K562 (cell line): ENCODE measurements around the gene ZNF581. TPM values are rescaled to one million over a fixed set of nuclear protein-coding genes. Genes with fewer than 3 reads are reported as not detected.
A peak's percentile ranks its signal among the peaks of the same experiment; 100 is the strongest.

Experiments used
- ATAC-seq: fragments of 200-7000 bp; cut with Tn5 transposase; 3 replicates; pipeline ENCODE4 v1.9.1; 2020; ENCODE audit warnings: moderate library complexity
- BruUV-seq: library from RNA; stranded (reverse); fragments of 400-500 nt; replicated peaks from 2 replicates; lab custom pipeline; 2021; lab: Mats Ljungman, UMichigan
- CTCF ChIA-PET: fragments of 300-600 bp; formaldehyde crosslinking; extraction: SDS; loops from one replicate; lab custom pipeline; 2021; ENCODE audit warnings: low intra/inter-chr PET ratio; lab: Yijun Ruan, JAX
- POLR2A ChIA-PET: fragments of 300-600, 350-650 bp; sonication (Branson Sonifier 250); formaldehyde crosslinking; extraction: SDS; loops from one replicate; lab custom pipeline; 2021; ENCODE audit warnings: antibody characterized with exemption, inconsistent platforms; lab: Yijun Ruan, JAX
- DNase-seq, 4 experiments: peaks; one replicate each; pipeline versions ENCODE4 v3.0.0 to v3.0.0-alpha.2; 2011 to 2018; ENCODE audit warnings: low spot score in 3 of 4, mixed read lengths in 3 of 4; ENCODE audit errors: extremely low read depth in 1 of 4
- FAIRE-seq: peaks from 2 replicates; lab custom pipeline; 2011; peaks lifted over from hg19 to GRCh38; lab: Jason Lieb, UNC
- H2AFZ ChIP-seq: 2 replicates; pipeline ENCODE4 v1.6.0; 2011; ENCODE audit warnings: low read depth, low read length, control low read depth, inconsistent platforms
- H3K27ac ChIP-seq: fragments of 200-600 bp; 3 replicates; pipeline ENCODE4 v1.8.0; 2011; ENCODE audit warnings: low read depth, mild to moderate bottlenecking, control low read depth, inconsistent platforms, low read length, moderate library complexity, mixed read lengths; ENCODE audit errors: extremely low read depth
- H3K27me3 ChIP-seq, 2 experiments: fragments of 300-600 bp in 1 of 2; 2 replicates in 1 of 2; 3 replicates in 1 of 2; pipeline versions ENCODE4 v1.6.0 to v1.8.0; 2011; ENCODE audit warnings: inconsistent platforms in 2 of 2, low read length in 2 of 2, mild to moderate bottlenecking in 1 of 2, mixed read lengths in 1 of 2, moderate library complexity in 1 of 2; ENCODE audit not compliant: control insufficient read depth in 2 of 2, insufficient read depth in 2 of 2
- H3K36me3 ChIP-seq: fragments of 300-600 bp; 3 replicates; pipeline ENCODE4 v1.8.0; 2011; ENCODE audit warnings: mild to moderate bottlenecking, low read length, inconsistent platforms; ENCODE audit not compliant: control insufficient read depth, insufficient read depth
- H3K4me1 ChIP-seq, 2 experiments: fragments of 200-600 bp in 1 of 2; replicated peaks in 1 of 2; 2 replicates in 1 of 2; 3 replicates in 1 of 2; pipeline versions ENCODE4 v1.5.1 to v1.8.0; 2011; ENCODE audit warnings: inconsistent platforms in 2 of 2, low read length in 2 of 2, mild to moderate bottlenecking in 1 of 2, mixed read lengths in 1 of 2, moderate library complexity in 1 of 2; ENCODE audit not compliant: control insufficient read depth in 2 of 2, insufficient read depth in 2 of 2
- H3K4me2 ChIP-seq: 2 replicates; pipeline ENCODE4 v1.6.1; 2011; ENCODE audit warnings: low read length, control low read depth, inconsistent platforms, mixed read lengths; ENCODE audit not compliant: insufficient read depth
- H3K4me3 ChIP-seq: fragments of 200-600 bp; sonication (generic), shearing (Covaris generic); 2 replicates; pipeline ENCODE4 v1.5.1; 2016; ENCODE audit warnings: control low read depth, inconsistent platforms
- H3K79me2 ChIP-seq: fragments of 200-600 bp; 3 replicates; pipeline ENCODE4 v1.8.0; 2011; ENCODE audit warnings: low read length, inconsistent platforms; ENCODE audit not compliant: control insufficient read depth, insufficient read depth
- H3K9ac ChIP-seq, 2 experiments: 2 replicates each; pipeline versions ENCODE4 v1.6.0 to v1.6.1; 2011; ENCODE audit warnings: low read depth in 2 of 2, low read length in 2 of 2, control low read depth in 1 of 2, inconsistent platforms in 1 of 2, mild to moderate bottlenecking in 1 of 2, mixed read lengths in 1 of 2; ENCODE audit not compliant: insufficient read depth in 1 of 2
- H3K9me1 ChIP-seq: one replicate; pipeline ENCODE4 v1.6.0; 2011; ENCODE audit warnings: inconsistent platforms, mild to moderate bottlenecking, low read length, moderate library complexity; ENCODE audit not compliant: control insufficient read depth, insufficient read depth
- H3K9me3 ChIP-seq: replicated peaks from 2 replicates; pipeline ENCODE4 v1.5.1; 2011; ENCODE audit warnings: low read depth, low read length, inconsistent platforms; ENCODE audit not compliant: control insufficient read depth, insufficient read depth
- H4K20me1 ChIP-seq: replicated peaks from 2 replicates; pipeline ENCODE4 v1.6.1; 2011; ENCODE audit warnings: low read length, inconsistent platforms, mixed read lengths; ENCODE audit not compliant: control insufficient read depth, insufficient read depth
- ETV5 ChIP-seq: sonication (generic); formaldehyde crosslinking; IDR thresholded peaks from 2 replicates; pipeline ENCODE4 v1.4.0; 2020; ENCODE audit warnings: low read depth, mild to moderate bottlenecking, missing genetic modification reagents
- FOXK1 ChIP-seq: sonication (generic); formaldehyde crosslinking; IDR thresholded peaks from 2 replicates; pipeline ENCODE4 v1.8.0; 2022; ENCODE audit warnings: missing genetic modification reagents, mild to moderate bottlenecking, borderline replicate concordance
- NR2C1 ChIP-seq, 2 experiments: fragments of 450-650 bp; IDR thresholded peaks; 2 replicates each; pipeline ENCODE4 v1.6.1; 2017; ENCODE audit warnings: mild to moderate bottlenecking in 2 of 2, antibody characterized with exemption in 1 of 2, inconsistent platforms in 1 of 2, missing compliant biosample characterization in 1 of 2, missing genetic modification characterization in 1 of 2
- POLR2G ChIP-seq: fragments of 200-400 bp; formaldehyde crosslinking; IDR thresholded peaks from 2 replicates; pipeline ENCODE4 v1.6.1; 2017; ENCODE audit warnings: low read depth, mild to moderate bottlenecking, antibody characterized with exemption, low read length, moderate library complexity
- RHOXF2B ChIP-seq: fragments of 250-450 bp; sonication (Bioruptor Pico); conservative IDR thresholded peaks from 2 replicates; pipeline ENCODE4 v1.5.1; 2021
- SIN3A ChIP-seq, 2 experiments: fragments of 150-350 bp in 1 of 2; IDR thresholded peaks; 2 replicates each; pipeline ENCODE4 v1.6.1; 2011 to 2016; ENCODE audit warnings: borderline replicate concordance in 2 of 2, low read depth in 2 of 2, low read length in 2 of 2, mild to moderate bottlenecking in 2 of 2, moderate library complexity in 2 of 2; ENCODE audit not compliant: control insufficient read depth in 1 of 2
- ZNF347 ChIP-seq: fragments of 450-650 bp; formaldehyde crosslinking; IDR thresholded peaks from 2 replicates; pipeline ENCODE4 v1.4.0; 2020; ENCODE audit warnings: low read depth, mild to moderate bottlenecking, moderate library complexity
- ZNF583 ChIP-seq: fragments of 250-450 bp; sonication (Bioruptor Pico); IDR thresholded peaks from 2 replicates; pipeline ENCODE4 v1.4.0; 2020
- WGBS: fragments of 100-300 bp; shearing (Covaris generic); methylation state at CpG from one replicate; pipeline ENCODE4 v1.1.6; 2016; ENCODE audit warnings: low coverage, mixed read lengths; ENCODE audit not compliant: insufficient coverage; ENCODE audit errors: missing lambda C conversion rate; 5-methylcytosine and 5-hydroxymethylcytosine counted together
- in situ Hi-C: fragments of 300-500 bp; cut with MboI; formaldehyde crosslinking; loops from 4 replicates; pipeline ENCODE4 v1.15.0; 2018; ENCODE audit warnings: inconsistent platforms, mixed read lengths
- intact Hi-C: fragments of 100-400 bp; cut with micrococcal nuclease; formaldehyde crosslinking; loops from 2 replicates; pipeline ENCODE4 v1.14.2; 2022
- polyA plus RNA-seq, 8 experiments: library from polyadenylated mRNA; depleted of rRNA in 4 of 8; stranded (reverse) in 5 of 8; unstranded in 3 of 8; fragments of >200 nt; fragmentation: Nextera tagmentation in 2 of 8; fragmentation: Illumina TruSeq in 1 of 8; extraction: Ambion mirVana in 2 of 8; extraction: Trizol in 1 of 8; gene quantifications; 2 replicates each; pipeline versions ENCODE4 v1.2.1 to v1.2.3, GENCODE V29; 2011 to 2014; ENCODE audit warnings: inconsistent platforms in 1 of 8, missing spikeins in 1 of 8
- total RNA-seq, 7 experiments: library from RNA; depleted of rRNA in 6 of 7; stranded (reverse); fragments of >200 nt in 6 of 7; fragmentation: Illumina TruSeq in 2 of 7; extraction: Trizol in 2 of 7; gene quantifications; 2 replicates each; pipeline versions ENCODE4 v1.2.1 to v1.2.3, GENCODE V29; 2011 to 2021; ENCODE audit warnings: low replicate concordance in 1 of 7
- TF ChIP-seq, protein P1 (sequence below): fragments of 450-650 bp; IDR thresholded peaks from 2 replicates; pipeline ENCODE4 v1.6.1; 2016; ENCODE audit warnings: mild to moderate bottlenecking, moderate library complexity

The ZNF581 gene
- total and polyA plus RNA-seq, 9 of the 15 experiments (the other 6 are each of a cell fraction or from before 2014, with no cell fraction given) = 2.4 to 39.4 (median 15.4) TPM

DNA sequence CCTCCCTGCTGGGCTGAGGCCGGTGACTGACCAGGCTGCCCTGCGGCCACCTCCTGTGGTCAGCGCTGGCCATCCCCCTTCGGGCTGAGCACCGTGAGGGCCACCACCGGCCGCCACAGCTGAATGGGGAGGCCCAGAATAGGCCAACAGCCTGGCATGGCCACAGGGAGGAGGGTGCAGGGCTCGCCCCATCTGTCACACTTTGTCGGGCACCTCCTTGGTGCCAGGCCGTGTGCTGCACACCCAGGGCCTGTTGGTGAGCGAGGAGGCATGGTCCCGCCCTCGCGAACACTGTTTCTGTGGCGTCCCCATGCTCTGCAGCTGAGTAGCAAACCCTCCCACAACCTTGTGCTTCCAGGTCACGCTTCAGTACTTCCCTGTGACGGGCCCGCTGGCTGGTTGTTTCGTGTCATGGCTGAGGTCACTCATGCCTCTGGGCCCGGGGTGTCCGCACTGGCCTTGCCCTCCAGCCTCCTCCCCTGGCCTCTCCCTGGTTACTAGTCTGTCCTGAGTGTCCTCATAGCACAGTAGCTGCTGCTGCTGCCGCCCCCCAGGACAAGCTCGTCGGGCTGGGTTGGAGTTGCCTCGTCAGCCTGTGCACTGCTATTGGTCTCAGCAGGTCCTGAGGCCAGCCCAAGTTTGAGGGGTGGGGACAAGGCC lies 46.8 kb downstream of the ZNF581 start:
- H3K4me3 ChIP-seq = no peak overlapping the region
- no peak for ATAC-seq
- intact Hi-C loops (no loop called here), in situ Hi-C loops (no loop called here)
- no peak for TF ChIP-seq FOXK1 (CRISPR knock-in tag)
- TF ChIP-seq ZNF347 (CRISPR knock-in tag) = no peak
- TF ChIP-seq NR2C1 (IDR thresholded peaks at IDR 0.05) = 0 out of 2 replicates have a peak, but pooled peaks have one; percentile 28
- no peak for TF ChIP-seq NR2C1 (tag; IDR thresholded peaks at IDR 0.05)
- TF ChIP-seq SIN3A (IDR thresholded peaks at IDR 0.05; ENCODE audit: borderline replicate concordance in 2 of 2, control insufficient read depth in 1 of 2, low read depth in 2 of 2, low read length in 2 of 2) = no peak
- TF ChIP-seq RHOXF2B (CRISPR knock-in tag) = no peak
- TF ChIP-seq POLR2G = 0 out of 2 replicates have a peak, but pooled peaks have one; percentile 38
- TF ChIP-seq, protein P1, sequence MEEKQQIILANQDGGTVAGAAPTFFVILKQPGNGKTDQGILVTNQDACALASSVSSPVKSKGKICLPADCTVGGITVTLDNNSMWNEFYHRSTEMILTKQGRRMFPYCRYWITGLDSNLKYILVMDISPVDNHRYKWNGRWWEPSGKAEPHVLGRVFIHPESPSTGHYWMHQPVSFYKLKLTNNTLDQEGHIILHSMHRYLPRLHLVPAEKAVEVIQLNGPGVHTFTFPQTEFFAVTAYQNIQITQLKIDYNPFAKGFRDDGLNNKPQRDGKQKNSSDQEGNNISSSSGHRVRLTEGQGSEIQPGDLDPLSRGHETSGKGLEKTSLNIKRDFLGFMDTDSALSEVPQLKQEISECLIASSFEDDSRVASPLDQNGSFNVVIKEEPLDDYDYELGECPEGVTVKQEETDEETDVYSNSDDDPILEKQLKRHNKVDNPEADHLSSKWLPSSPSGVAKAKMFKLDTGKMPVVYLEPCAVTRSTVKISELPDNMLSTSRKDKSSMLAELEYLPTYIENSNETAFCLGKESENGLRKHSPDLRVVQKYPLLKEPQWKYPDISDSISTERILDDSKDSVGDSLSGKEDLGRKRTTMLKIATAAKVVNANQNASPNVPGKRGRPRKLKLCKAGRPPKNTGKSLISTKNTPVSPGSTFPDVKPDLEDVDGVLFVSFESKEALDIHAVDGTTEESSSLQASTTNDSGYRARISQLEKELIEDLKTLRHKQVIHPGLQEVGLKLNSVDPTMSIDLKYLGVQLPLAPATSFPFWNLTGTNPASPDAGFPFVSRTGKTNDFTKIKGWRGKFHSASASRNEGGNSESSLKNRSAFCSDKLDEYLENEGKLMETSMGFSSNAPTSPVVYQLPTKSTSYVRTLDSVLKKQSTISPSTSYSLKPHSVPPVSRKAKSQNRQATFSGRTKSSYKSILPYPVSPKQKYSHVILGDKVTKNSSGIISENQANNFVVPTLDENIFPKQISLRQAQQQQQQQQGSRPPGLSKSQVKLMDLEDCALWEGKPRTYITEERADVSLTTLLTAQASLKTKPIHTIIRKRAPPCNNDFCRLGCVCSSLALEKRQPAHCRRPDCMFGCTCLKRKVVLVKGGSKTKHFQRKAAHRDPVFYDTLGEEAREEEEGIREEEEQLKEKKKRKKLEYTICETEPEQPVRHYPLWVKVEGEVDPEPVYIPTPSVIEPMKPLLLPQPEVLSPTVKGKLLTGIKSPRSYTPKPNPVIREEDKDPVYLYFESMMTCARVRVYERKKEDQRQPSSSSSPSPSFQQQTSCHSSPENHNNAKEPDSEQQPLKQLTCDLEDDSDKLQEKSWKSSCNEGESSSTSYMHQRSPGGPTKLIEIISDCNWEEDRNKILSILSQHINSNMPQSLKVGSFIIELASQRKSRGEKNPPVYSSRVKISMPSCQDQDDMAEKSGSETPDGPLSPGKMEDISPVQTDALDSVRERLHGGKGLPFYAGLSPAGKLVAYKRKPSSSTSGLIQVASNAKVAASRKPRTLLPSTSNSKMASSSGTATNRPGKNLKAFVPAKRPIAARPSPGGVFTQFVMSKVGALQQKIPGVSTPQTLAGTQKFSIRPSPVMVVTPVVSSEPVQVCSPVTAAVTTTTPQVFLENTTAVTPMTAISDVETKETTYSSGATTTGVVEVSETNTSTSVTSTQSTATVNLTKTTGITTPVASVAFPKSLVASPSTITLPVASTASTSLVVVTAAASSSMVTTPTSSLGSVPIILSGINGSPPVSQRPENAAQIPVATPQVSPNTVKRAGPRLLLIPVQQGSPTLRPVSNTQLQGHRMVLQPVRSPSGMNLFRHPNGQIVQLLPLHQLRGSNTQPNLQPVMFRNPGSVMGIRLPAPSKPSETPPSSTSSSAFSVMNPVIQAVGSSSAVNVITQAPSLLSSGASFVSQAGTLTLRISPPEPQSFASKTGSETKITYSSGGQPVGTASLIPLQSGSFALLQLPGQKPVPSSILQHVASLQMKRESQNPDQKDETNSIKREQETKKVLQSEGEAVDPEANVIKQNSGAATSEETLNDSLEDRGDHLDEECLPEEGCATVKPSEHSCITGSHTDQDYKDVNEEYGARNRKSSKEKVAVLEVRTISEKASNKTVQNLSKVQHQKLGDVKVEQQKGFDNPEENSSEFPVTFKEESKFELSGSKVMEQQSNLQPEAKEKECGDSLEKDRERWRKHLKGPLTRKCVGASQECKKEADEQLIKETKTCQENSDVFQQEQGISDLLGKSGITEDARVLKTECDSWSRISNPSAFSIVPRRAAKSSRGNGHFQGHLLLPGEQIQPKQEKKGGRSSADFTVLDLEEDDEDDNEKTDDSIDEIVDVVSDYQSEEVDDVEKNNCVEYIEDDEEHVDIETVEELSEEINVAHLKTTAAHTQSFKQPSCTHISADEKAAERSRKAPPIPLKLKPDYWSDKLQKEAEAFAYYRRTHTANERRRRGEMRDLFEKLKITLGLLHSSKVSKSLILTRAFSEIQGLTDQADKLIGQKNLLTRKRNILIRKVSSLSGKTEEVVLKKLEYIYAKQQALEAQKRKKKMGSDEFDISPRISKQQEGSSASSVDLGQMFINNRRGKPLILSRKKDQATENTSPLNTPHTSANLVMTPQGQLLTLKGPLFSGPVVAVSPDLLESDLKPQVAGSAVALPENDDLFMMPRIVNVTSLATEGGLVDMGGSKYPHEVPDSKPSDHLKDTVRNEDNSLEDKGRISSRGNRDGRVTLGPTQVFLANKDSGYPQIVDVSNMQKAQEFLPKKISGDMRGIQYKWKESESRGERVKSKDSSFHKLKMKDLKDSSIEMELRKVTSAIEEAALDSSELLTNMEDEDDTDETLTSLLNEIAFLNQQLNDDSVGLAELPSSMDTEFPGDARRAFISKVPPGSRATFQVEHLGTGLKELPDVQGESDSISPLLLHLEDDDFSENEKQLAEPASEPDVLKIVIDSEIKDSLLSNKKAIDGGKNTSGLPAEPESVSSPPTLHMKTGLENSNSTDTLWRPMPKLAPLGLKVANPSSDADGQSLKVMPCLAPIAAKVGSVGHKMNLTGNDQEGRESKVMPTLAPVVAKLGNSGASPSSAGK = no peak
- no peak for TF ChIP-seq ZNF583 (CRISPR knock-in tag)
- no peak for TF ChIP-seq ETV5 (CRISPR knock-in tag)
- WGBS = 92% methylated on average over 20 of the region's 25 CpGs
- BruUV-seq = no TSS peak
- peaks cover 0 to 56% of the 10 kb centered on the region in 2 experiments; a peak in 3 of 5 replicates for H3K4me1 ChIP-seq
- H3K9ac ChIP-seq = peak overlapping the region in 1 of 2 experiments; percentile 26; a peak in 1 of 4 replicates
- H3K9me1 ChIP-seq = no peaks in the 10 kb centered on the region
- H4K20me1 ChIP-seq = peaks cover 26% of the 10 kb centered on the region
- ChIA-PET CTCF (interaction anchor here (0.5 kb wide), 1 partner anchor 11 kb away, joined by 3 read pairs; no protein-coding TSS in a partner anchor), POLR2A (interaction anchor here (0.8 to 1.2 kb wide), 2 partner anchors 9 to 14 kb away, joined by 4 to 5 read pairs; no protein-coding TSS in a partner anchor)
- H3K27ac ChIP-seq = no peak overlapping the region
- no peak overlapping the region for H3K4me2 ChIP-seq
- H3K27me3 ChIP-seq = no peaks in the 10 kb centered on the region
- H2AFZ ChIP-seq = no peak overlapping the region
- no peaks in the 10 kb centered on the region for H3K9me3 ChIP-seq
- no peak for FAIRE-seq
- no peak for DNase-seq
- peaks cover 90% of the 10 kb centered on the region; the same call in 2 of the 3 replicates for H3K36me3 ChIP-seq
- H3K79me2 ChIP-seq = peaks cover 2% of the 10 kb centered on the region; the same call in 2 of the 3 replicates
